ENCODE data around the gene ABHD12B.

The ABHD12B gene

DNA sequence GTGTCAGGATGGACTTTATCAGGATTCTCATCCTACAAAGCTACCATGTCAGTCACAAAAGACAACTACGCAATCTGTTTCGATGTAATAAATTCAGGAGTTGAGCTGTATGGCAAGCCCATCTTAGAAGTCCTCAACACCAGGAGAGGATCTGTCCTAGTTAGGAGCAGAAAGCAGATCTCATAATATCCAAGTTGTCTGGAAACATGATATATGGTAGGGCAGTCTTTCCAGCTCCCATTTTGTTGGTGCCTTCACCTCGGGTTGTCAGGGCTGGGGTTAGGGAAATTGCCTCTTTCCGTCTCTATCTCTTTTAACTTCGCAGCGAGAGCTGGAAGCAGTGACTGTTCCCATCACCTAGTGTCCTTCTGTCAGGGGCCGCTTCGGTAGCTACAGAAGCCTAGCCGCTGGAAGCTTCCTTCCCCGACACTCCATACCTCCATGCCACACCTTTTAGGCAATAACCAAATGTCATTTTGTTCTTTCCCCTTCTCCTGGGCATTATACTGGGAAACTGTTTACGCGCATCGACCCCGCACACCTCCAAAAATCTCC, 42.3 kb upstream of the ABHD12B start:
- Histone ChIP-seq H3K9me3 (replicated peaks in 1 of 2; ENCODE audit: control insufficient read depth in 2 of 2, insufficient read depth in 1 of 2, low read depth in 1 of 2, low read length in 2 of 2) (no peaks in the 10 kb centered on the region), H3K27me3 (ENCODE audit: control insufficient read depth in 3 of 3, insufficient read depth in 3 of 3, low read depth in 1 of 3, low read length in 3 of 3) (peaks cover 0 to 10% (median 0%) of the 10 kb centered on the region in 3 experiments), H3K23ac (ENCODE audit: low read depth, low read length, poor library complexity) (no peak overlapping the region), H2AK5ac (ENCODE audit: low read depth, low read length) (no peak overlapping the region), H3K79me1 (ENCODE audit: low read depth, low read length) (no peaks in the 10 kb centered on the region), H3K4me2 (ENCODE audit: insufficient read depth, low read length, poor library complexity, severe bottlenecking) (peak overlapping the region; percentile 88), H4K91ac (ENCODE audit: low read depth, low read length, poor library complexity) (no peak overlapping the region), H3K4me3 (ENCODE audit: low read length in 2 of 2) (peak overlapping the region; percentile 83 to 93), H2BK120ac (ENCODE audit: low read depth, low read length) (no peak overlapping the region), H3K27ac (replicated peaks; ENCODE audit: low read length) (peak overlapping the region; percentile 90), H4K8ac (ENCODE audit: low read depth, low read length) (no peak overlapping the region), H3K4me1 (ENCODE audit: control insufficient read depth in 2 of 2, insufficient read depth in 1 of 2, low read depth in 1 of 2, low read length in 2 of 2) (peaks cover 4 to 26% of the 10 kb centered on the region in 2 donors), H3K18ac (ENCODE audit: low read length) (peak overlapping the region; percentile 95), H2BK12ac (ENCODE audit: low read length) (no peak overlapping the region), H2BK15ac (ENCODE audit: low read length) (peak overlapping the region; percentile 38), H3K9ac (ENCODE audit: low read depth, low read length, poor library complexity) (peak overlapping the region; percentile 96), H2AFZ (ENCODE audit: low read length) (peak overlapping the region; percentile 89), H3K4ac (ENCODE audit: low read length) (no peak overlapping the region), H2BK5ac (ENCODE audit: low read length) (peak overlapping the region; percentile 79), H3K14ac (ENCODE audit: low read length) (no peak overlapping the region), H3K36me3 (replicated peaks in 1 of 2; ENCODE audit: control insufficient read depth in 2 of 2, insufficient read depth in 2 of 2, low read length in 2 of 2) (peaks cover 0 to 5% of the 10 kb centered on the region in 2 donors)
- WGBS, 2 donors (ENCODE audit: extremely low coverage in 2 of 2, insufficient read length in 2 of 2, insufficient replicate concordance in 1 of 2) = no CpG with 5 or more reads among the region's 14 CpGs
- DNase-seq (ENCODE audit: low spot score) = no peak

DNA sequence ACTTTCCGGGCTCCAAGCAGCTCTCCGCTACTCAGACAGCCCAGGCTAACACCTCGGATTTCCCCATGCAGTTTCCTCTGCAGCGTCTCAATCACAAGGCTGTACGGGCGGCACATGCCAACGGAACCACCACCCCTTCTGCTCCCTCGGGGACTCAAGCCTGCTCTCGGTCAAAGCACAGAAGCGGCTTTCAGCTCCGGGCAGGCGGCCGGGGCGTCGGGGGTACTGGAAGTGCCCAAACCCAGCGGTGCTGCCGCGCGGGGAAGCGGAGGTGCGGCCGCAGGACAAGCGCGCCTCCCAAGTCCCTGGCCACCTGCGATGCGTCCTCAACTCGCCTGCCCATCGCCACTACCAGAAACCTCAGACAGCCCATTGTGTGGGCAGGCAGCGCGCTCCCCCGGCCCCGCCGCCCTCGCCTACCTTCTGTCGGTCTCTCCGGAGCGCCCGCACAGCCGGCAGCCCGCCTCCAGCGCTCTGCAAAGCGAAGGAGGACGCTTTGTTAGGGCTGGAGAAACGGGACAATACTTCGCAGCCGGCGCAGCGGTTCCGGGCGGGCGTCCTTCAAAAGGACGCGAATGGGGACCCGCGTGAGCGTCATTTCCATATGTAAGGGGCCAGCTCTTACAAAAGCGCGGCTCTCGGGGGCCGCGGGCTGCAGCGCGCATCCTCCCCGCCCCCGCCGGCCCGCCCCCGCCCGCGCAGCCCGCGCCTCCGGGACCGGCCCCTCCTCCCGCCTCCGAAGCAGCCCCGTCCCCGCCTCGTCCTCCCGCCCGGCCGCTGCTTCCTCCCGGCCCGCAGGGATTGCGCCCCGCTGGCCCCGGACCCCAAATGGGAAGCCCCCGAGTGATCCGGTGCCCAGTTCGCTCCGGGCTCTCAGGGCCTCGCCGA, 41.6 kb upstream of the ABHD12B start:
- peak overlapping the region; percentile 31 for H2BK12ac ChIP-seq (ENCODE audit: low read length)
- DNase-seq (ENCODE audit: low spot score) = peak; percentile 79
- H2BK120ac ChIP-seq (ENCODE audit: low read depth, low read length) = peak overlapping the region; percentile 81
- H2BK15ac ChIP-seq (ENCODE audit: low read length) = peak overlapping the region; percentile 38
- peak overlapping the region; percentile 72 for H2AK5ac ChIP-seq (ENCODE audit: low read depth, low read length)
- H3K4me1 ChIP-seq (ENCODE audit: control insufficient read depth in 2 of 2, insufficient read depth in 1 of 2, low read depth in 1 of 2, low read length in 2 of 2) = peaks cover 6 to 31% of the 10 kb centered on the region in 2 donors
- peaks cover 0 to 10% (median 0%) of the 10 kb centered on the region in 3 experiments for H3K27me3 ChIP-seq (ENCODE audit: control insufficient read depth in 3 of 3, insufficient read depth in 3 of 3, low read depth in 1 of 3, low read length in 3 of 3)
- H3K4me2 ChIP-seq (ENCODE audit: insufficient read depth, low read length, poor library complexity, severe bottlenecking) = peak overlapping the region; percentile 88
- H2AFZ ChIP-seq (ENCODE audit: low read length) = peak overlapping the region; percentile 96
- H3K23ac ChIP-seq (ENCODE audit: low read depth, low read length, poor library complexity) = peak overlapping the region; percentile 55
- H4K8ac ChIP-seq (ENCODE audit: low read depth, low read length) = no peak overlapping the region
- H3K79me1 ChIP-seq (ENCODE audit: low read depth, low read length) = no peaks in the 10 kb centered on the region
- H3K36me3 ChIP-seq (replicated peaks in 1 of 2; ENCODE audit: control insufficient read depth in 2 of 2, insufficient read depth in 2 of 2, low read length in 2 of 2) = peaks cover 0 to 5% of the 10 kb centered on the region in 2 donors
- H3K9me3 ChIP-seq (replicated peaks in 1 of 2; ENCODE audit: control insufficient read depth in 2 of 2, insufficient read depth in 1 of 2, low read depth in 1 of 2, low read length in 2 of 2) = no peaks in the 10 kb centered on the region
- H3K9ac ChIP-seq (ENCODE audit: low read depth, low read length, poor library complexity) = peak overlapping the region; percentile 96
- peak overlapping the region; percentile 31 for H3K14ac ChIP-seq (ENCODE audit: low read length)
- no CpG with 5 or more reads among the region's 93 CpGs for WGBS, 2 donors (ENCODE audit: extremely low coverage in 2 of 2, insufficient read length in 2 of 2, insufficient replicate concordance in 1 of 2)
- H2BK5ac ChIP-seq (ENCODE audit: low read length) = peak overlapping the region; percentile 79
- peak overlapping the region; percentile 90 for H4K91ac ChIP-seq (ENCODE audit: low read depth, low read length, poor library complexity)
- peak overlapping the region; percentile 93 for H3K27ac ChIP-seq (replicated peaks; ENCODE audit: low read length)
- peak overlapping the region; percentile 83 to 96 for H3K4me3 ChIP-seq (ENCODE audit: low read length in 2 of 2)
- H3K18ac ChIP-seq (ENCODE audit: low read length) = peak overlapping the region; percentile 96
- peak overlapping the region; percentile 11 for H3K4ac ChIP-seq (ENCODE audit: low read length)

DNA sequence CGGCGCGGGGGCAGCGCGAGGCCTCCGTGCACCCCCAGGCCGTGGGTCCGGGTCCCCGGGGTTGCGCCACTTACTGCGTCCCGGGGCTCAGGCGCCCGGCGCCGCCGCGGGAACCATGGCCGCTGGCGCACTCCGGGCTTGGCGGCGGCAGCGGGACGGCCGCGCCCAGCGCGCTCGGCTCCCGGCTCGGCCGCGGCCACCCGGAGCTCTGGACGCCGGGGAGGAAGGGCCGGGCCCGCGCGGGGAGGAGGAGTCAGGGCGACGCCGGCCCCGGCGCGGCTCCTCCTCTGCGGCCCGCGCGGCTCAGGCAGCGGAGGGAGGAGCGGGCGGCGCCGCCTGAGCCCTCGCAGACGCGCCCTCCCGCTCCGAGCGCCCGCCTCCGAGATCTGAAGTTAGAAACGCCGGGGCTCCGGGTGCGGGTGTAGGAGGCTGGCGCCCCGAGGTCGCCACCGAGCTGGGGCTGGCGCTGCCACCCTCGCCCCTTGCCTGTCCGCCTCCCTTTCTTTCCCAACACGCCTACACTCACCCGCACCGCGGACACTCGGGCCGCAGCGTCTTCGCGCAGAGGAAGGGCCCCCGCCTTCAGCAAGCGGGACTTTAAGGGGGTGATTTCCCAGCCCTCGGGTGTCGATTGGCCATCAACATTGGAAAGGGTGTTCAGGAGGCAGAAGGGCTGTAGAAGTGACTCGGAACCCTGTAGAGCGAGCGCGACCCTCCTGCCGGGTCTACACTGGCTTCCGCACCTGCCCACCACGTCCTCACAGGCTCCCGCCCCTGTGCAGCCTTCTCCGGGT, 40.7 kb upstream of the ABHD12B start, which contains the start of gene NIN:
Gene NIN, minus strand, starts transcription at position 231 of the 794 bp plus-strand sequence. CDS start 9,106 bp downstream, outside the sequence.
- no peaks in the 10 kb centered on the region for H3K79me1 ChIP-seq (ENCODE audit: low read depth, low read length)
- peak within 1 kb of the TSS; percentile 96 for H2AFZ ChIP-seq (ENCODE audit: low read length)
- H3K36me3 ChIP-seq (replicated peaks in 1 of 2; ENCODE audit: control insufficient read depth in 2 of 2, insufficient read depth in 2 of 2, low read length in 2 of 2) = peaks cover 0 to 2% of the 10 kb centered on the region in 2 donors
- peak within 1 kb of the TSS; percentile 88 for H3K4me2 ChIP-seq (ENCODE audit: insufficient read depth, low read length, poor library complexity, severe bottlenecking)
- no peak within 1 kb of the TSS for H4K8ac ChIP-seq (ENCODE audit: low read depth, low read length)
- H3K18ac ChIP-seq (ENCODE audit: low read length) = peak within 1 kb of the TSS; percentile 96
- H3K27me3 ChIP-seq (ENCODE audit: control insufficient read depth in 3 of 3, insufficient read depth in 3 of 3, low read depth in 1 of 3, low read length in 3 of 3) = peaks cover 0 to 10% (median 0%) of the 10 kb centered on the region in 3 experiments
- DNase-seq (ENCODE audit: low spot score) = peak; percentile 79
- peak within 1 kb of the TSS; percentile 72 for H2AK5ac ChIP-seq (ENCODE audit: low read depth, low read length)
- peak within 1 kb of the TSS; percentile 93 for H3K27ac ChIP-seq (replicated peaks; ENCODE audit: low read length)
- H4K91ac ChIP-seq (ENCODE audit: low read depth, low read length, poor library complexity) = peak within 1 kb of the TSS; percentile 90
- WGBS, 2 donors (ENCODE audit: extremely low coverage in 2 of 2, insufficient read length in 2 of 2, insufficient replicate concordance in 1 of 2) = no CpG with 5 or more reads among the region's 97 CpGs
- peak within 1 kb of the TSS; percentile 79 for H2BK5ac ChIP-seq (ENCODE audit: low read length)
- peak within 1 kb of the TSS; percentile 31 for H2BK12ac ChIP-seq (ENCODE audit: low read length)
- no peaks in the 10 kb centered on the region for H3K9me3 ChIP-seq (replicated peaks in 1 of 2; ENCODE audit: control insufficient read depth in 2 of 2, insufficient read depth in 1 of 2, low read depth in 1 of 2, low read length in 2 of 2)
- peak within 1 kb of the TSS; percentile 83 to 96 for H3K4me3 ChIP-seq (ENCODE audit: low read length in 2 of 2)
- peak within 1 kb of the TSS; percentile 81 for H2BK120ac ChIP-seq (ENCODE audit: low read depth, low read length)
- peak within 1 kb of the TSS; percentile 96 for H3K9ac ChIP-seq (ENCODE audit: low read depth, low read length, poor library complexity)
- peak within 1 kb of the TSS; percentile 62 for H2BK15ac ChIP-seq (ENCODE audit: low read length)
- H3K14ac ChIP-seq (ENCODE audit: low read length) = peak within 1 kb of the TSS; percentile 31
- peak within 1 kb of the TSS; percentile 11 for H3K4ac ChIP-seq (ENCODE audit: low read length)
- H3K23ac ChIP-seq (ENCODE audit: low read depth, low read length, poor library complexity) = peak within 1 kb of the TSS; percentile 55
- peaks cover 7 to 32% of the 10 kb centered on the region in 2 donors for H3K4me1 ChIP-seq (ENCODE audit: control insufficient read depth in 2 of 2, insufficient read depth in 1 of 2, low read depth in 1 of 2, low read length in 2 of 2)

Data from neuronal stem cell (in vitro differentiated cells).